HEK293 (cell line): ENCODE data around the gene SH3PXD2B.

Source experiments
- CTCF ChIA-PET: fragments of 350-600 bp; formaldehyde crosslinking; extraction: SDS; loops from one replicate; lab custom pipeline; 2021; ENCODE audit warnings: antibody characterized with exemption; lab: Yijun Ruan, JAX
- POLR2A ChIA-PET: fragments of 300-600 bp; formaldehyde crosslinking; extraction: SDS; loops from one replicate; lab custom pipeline; 2020; ENCODE audit warnings: antibody characterized with exemption, inconsistent platforms; lab: Yijun Ruan, JAX
- H3K27ac ChIP-seq: fragments of 200-500 bp; sonication (Bioruptor generic); 2 replicates; pipeline ENCODE4 v1.5.1; 2014; ENCODE audit warnings: low read depth, low read length, control low read depth, inconsistent platforms; ENCODE audit errors: extremely low read depth
- H3K36me3 ChIP-seq, 2 experiments: fragments of 200-500 bp in 1 of 2; sonication (Bioruptor generic) in 1 of 2; 1 replicate in 1 of 2; 2 replicates in 1 of 2; pipeline ENCODE4 v1.5.1; 2014 to 2017; ENCODE audit warnings: inconsistent platforms in 2 of 2, low read length in 2 of 2; ENCODE audit not compliant: control insufficient read depth in 2 of 2, insufficient read depth in 1 of 2
- H3K4me1 ChIP-seq: fragments of 200-500 bp; sonication (Bioruptor generic); 2 replicates; pipeline ENCODE4 v1.5.1; 2014; ENCODE audit warnings: mild to moderate bottlenecking, low read length, inconsistent platforms; ENCODE audit not compliant: control insufficient read depth, insufficient read depth
- H3K4me3 ChIP-seq: 2 replicates; pipeline ENCODE4 v1.5.1; 2011; ENCODE audit warnings: low read depth, mild to moderate bottlenecking, control low read depth, low read length, moderate library complexity
- H3K9me3 ChIP-seq: fragments of 200-500 bp; sonication (Bioruptor generic); 2 replicates; pipeline ENCODE4 v1.5.1; 2014; ENCODE audit warnings: low read depth, low read length, inconsistent platforms; ENCODE audit not compliant: control insufficient read depth, insufficient read depth
- GLIS2 ChIP-seq: fragments of 450-650 bp; formaldehyde crosslinking; IDR thresholded peaks from 2 replicates; pipeline ENCODE4 v1.5.1; 2016; ENCODE audit warnings: missing biosample characterization, missing genetic modification characterization
- KLF10 ChIP-seq: fragments of 450-650 bp; IDR thresholded peaks from 2 replicates; pipeline ENCODE4 v1.5.1; 2018; ENCODE audit warnings: missing biosample characterization, mild to moderate bottlenecking, missing genetic modification characterization
- OVOL3 ChIP-seq: fragments of 450-650 bp; formaldehyde crosslinking; IDR thresholded peaks from 2 replicates; pipeline ENCODE4 v1.5.1; 2016; ENCODE audit warnings: missing biosample characterization, missing genetic modification characterization
- PRDM1 ChIP-seq: fragments of 450-650 bp; formaldehyde crosslinking; IDR thresholded peaks from 2 replicates; pipeline ENCODE4; 2016; ENCODE audit warnings: missing biosample characterization, missing genetic modification characterization
- WT1 ChIP-seq: fragments of 450-650 bp; formaldehyde crosslinking; IDR thresholded peaks from 2 replicates; pipeline ENCODE4 v1.5.1; 2016; ENCODE audit warnings: missing biosample characterization, missing genetic modification characterization
- ZBTB17 ChIP-seq: fragments of 450-650 bp; formaldehyde crosslinking; IDR thresholded peaks from 2 replicates; pipeline ENCODE4 v1.5.1; 2016; ENCODE audit warnings: missing biosample characterization, missing genetic modification characterization
- ZBTB7A ChIP-seq: fragments of 450-650 bp; formaldehyde crosslinking; IDR thresholded peaks from 2 replicates; pipeline ENCODE4 v1.5.1; 2016; ENCODE audit warnings: low read depth, missing biosample characterization, missing genetic modification characterization
- ZFP69B ChIP-seq: fragments of 450-650 bp; formaldehyde crosslinking; IDR thresholded peaks from 2 replicates; pipeline ENCODE4 v1.5.1; 2016; ENCODE audit warnings: missing biosample characterization, missing genetic modification characterization
- ZNF266 ChIP-seq: fragments of 450-650 bp; formaldehyde crosslinking; IDR thresholded peaks from 2 replicates; pipeline ENCODE4 v1.5.1; 2016; ENCODE audit warnings: missing biosample characterization, missing genetic modification characterization, low read depth
- ZNF302 ChIP-seq: fragments of 450-650 bp; formaldehyde crosslinking; IDR thresholded peaks from 2 replicates; pipeline ENCODE4 v1.5.1; 2016; ENCODE audit warnings: missing biosample characterization, missing genetic modification characterization, low read depth
- ZNF335 ChIP-seq: fragments of 450-650 bp; formaldehyde crosslinking; conservative IDR thresholded peaks from 2 replicates; pipeline ENCODE4 v1.5.1; 2016; ENCODE audit warnings: missing biosample characterization, missing genetic modification characterization
- ZNF600 ChIP-seq: fragments of 450-650 bp; formaldehyde crosslinking; IDR thresholded peaks from 2 replicates; pipeline ENCODE4 v1.5.1; 2016; ENCODE audit warnings: missing biosample characterization, missing genetic modification characterization
- ZNF777 ChIP-seq: fragments of 450-650 bp; formaldehyde crosslinking; IDR thresholded peaks from 2 replicates; pipeline ENCODE4 v1.5.1; 2017; ENCODE audit warnings: missing biosample characterization, missing genetic modification characterization, borderline replicate concordance
- ZNF830 ChIP-seq: fragments of 450-650 bp; IDR thresholded peaks from 2 replicates; pipeline ENCODE4 v1.5.0; 2018; ENCODE audit warnings: missing biosample characterization, missing genetic modification characterization, low read depth, mild to moderate bottlenecking, moderate library complexity
- ZNF843 ChIP-seq: fragments of 450-650 bp; formaldehyde crosslinking; IDR thresholded peaks from 2 replicates; pipeline ENCODE4 v1.5.1; 2016; ENCODE audit warnings: missing biosample characterization, missing genetic modification characterization
- ZSCAN30 ChIP-seq: fragments of 450-650 bp; IDR thresholded peaks from 2 replicates; pipeline ENCODE4 v1.5.1; 2018; ENCODE audit warnings: missing biosample characterization, mild to moderate bottlenecking, missing genetic modification characterization, moderate library complexity
- TF ChIP-seq, protein P1 (sequence below): fragments of 450-650 bp; formaldehyde crosslinking; IDR thresholded peaks from 2 replicates; pipeline ENCODE4 v1.5.1; 2016; ENCODE audit warnings: missing biosample characterization, missing genetic modification characterization
- TF ChIP-seq, protein P2 (sequence below): fragments of 450-650 bp; formaldehyde crosslinking; IDR thresholded peaks from 2 replicates; pipeline ENCODE4 v1.5.1; 2016; ENCODE audit warnings: missing biosample characterization, missing genetic modification characterization
- TF ChIP-seq, protein P3 (sequence below): fragments of 450-650 bp; formaldehyde crosslinking; IDR thresholded peaks from 2 replicates; pipeline ENCODE4 v1.5.1; 2017; ENCODE audit warnings: missing biosample characterization, missing genetic modification characterization
- TF ChIP-seq, protein P4 (sequence below): sonication (generic); formaldehyde crosslinking; IDR thresholded peaks from 2 replicates; pipeline ENCODE4 v1.8.1; 2022; ENCODE audit warnings: mild to moderate bottlenecking, moderate library complexity, missing genetic modification reagents
- TF ChIP-seq, protein P5 (sequence below): fragments of 450-650 bp; formaldehyde crosslinking; IDR thresholded peaks from 2 replicates; pipeline ENCODE4 v1.5.1; 2016; ENCODE audit warnings: missing biosample characterization, missing genetic modification characterization

SH3PXD2B gene

DNA sequence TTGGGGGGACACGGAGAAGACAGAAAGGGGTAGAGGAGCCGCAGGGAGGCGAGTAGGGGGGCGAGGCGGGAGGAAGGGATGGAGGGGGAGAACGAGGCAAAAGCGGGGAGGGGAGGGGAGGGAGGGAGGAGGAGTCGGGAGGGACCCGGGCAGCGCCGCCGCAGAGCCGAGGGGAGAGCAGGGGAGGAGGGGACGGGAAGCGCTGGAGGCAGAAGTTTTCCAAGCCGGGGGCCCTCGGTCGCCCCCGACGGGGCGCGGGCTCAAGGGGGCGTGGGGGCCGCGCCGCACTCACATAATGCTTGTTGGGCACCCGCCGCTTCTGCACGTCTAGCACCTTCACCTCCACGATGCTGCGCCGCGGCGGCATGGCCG lies 353 bp downstream of the SH3PXD2B start (continued):
- TF ChIP-seq KLF10 (tag by site-specific recombination) (peak; percentile 28; the same call in 1 of the 2 replicates), ZNF335 (tag by site-specific recombination) (no peak), GLIS2 (tag by site-specific recombination) (peak; percentile 58), ZBTB7A (no peak), ZNF777 (tag by site-specific recombination) (peak; percentile 59; the same call in 1 of the 2 replicates), ZNF302 (no peak), ZNF843 (tag by site-specific recombination) (no peak)
- TF ChIP-seq, protein P1, sequence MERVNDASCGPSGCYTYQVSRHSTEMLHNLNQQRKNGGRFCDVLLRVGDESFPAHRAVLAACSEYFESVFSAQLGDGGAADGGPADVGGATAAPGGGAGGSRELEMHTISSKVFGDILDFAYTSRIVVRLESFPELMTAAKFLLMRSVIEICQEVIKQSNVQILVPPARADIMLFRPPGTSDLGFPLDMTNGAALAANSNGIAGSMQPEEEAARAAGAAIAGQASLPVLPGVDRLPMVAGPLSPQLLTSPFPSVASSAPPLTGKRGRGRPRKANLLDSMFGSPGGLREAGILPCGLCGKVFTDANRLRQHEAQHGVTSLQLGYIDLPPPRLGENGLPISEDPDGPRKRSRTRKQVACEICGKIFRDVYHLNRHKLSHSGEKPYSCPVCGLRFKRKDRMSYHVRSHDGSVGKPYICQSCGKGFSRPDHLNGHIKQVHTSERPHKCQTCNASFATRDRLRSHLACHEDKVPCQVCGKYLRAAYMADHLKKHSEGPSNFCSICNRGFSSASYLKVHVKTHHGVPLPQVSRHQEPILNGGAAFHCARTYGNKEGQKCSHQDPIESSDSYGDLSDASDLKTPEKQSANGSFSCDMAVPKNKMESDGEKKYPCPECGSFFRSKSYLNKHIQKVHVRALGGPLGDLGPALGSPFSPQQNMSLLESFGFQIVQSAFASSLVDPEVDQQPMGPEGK (tag by site-specific recombination), result peak; percentile 56; the same call in 1 of the 2 replicates

DNA sequence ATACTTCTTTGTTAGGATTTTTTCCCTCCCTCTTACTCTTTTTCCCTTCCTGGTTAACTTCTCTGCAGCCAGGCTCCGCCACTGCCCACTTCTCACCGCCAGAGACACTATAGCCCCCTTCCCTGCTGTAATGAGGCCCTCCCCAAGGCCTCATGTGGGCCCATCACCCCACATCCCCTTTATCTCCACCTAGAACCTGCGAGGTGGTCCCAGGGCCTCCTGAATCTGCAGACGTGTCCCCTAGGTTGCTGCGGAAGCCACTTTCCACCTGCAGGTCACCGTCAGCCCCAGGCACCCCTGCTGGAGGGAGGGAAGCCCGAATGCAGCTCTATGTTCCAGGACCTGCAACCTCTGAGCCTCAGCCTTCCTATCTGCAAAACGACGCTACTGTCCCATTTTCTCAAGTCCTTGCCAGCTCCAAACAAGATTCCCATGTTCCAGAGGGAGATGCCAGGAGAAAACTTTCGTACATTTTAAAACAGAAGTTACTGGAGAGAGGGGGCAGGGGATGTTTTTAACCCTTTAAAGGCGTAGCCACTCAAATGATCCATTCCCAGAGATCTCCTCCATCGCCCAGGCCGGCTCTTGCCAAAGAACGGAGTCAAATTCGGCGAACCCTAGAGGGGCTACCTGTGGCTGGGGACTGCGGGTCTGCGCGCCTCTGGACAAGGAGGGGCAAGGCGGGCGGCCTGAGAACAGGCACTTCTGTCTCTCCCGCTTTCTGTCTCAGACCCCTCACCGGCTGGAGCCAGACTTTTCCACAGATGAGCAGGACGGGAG lies 929 bp downstream of the SH3PXD2B start:
- CTCF ChIA-PET, result interaction anchor here (0.6 to 5.0 kb wide), 8 partner anchors 14 to 825 kb away, joined by 3 to 67 read pairs (median 4); no protein-coding TSS in a partner anchor
- TF ChIP-seq WT1 (tag by site-specific recombination), result no peak
- TF ChIP-seq ZSCAN30 (tag by site-specific recombination), result 0 out of 2 replicates have a peak, but pooled peaks have one; percentile 51
- TF ChIP-seq, protein P2, sequence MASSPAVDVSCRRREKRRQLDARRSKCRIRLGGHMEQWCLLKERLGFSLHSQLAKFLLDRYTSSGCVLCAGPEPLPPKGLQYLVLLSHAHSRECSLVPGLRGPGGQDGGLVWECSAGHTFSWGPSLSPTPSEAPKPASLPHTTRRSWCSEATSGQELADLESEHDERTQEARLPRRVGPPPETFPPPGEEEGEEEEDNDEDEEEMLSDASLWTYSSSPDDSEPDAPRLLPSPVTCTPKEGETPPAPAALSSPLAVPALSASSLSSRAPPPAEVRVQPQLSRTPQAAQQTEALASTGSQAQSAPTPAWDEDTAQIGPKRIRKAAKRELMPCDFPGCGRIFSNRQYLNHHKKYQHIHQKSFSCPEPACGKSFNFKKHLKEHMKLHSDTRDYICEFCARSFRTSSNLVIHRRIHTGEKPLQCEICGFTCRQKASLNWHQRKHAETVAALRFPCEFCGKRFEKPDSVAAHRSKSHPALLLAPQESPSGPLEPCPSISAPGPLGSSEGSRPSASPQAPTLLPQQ, result peak; percentile 94
- TF ChIP-seq, protein P3, sequence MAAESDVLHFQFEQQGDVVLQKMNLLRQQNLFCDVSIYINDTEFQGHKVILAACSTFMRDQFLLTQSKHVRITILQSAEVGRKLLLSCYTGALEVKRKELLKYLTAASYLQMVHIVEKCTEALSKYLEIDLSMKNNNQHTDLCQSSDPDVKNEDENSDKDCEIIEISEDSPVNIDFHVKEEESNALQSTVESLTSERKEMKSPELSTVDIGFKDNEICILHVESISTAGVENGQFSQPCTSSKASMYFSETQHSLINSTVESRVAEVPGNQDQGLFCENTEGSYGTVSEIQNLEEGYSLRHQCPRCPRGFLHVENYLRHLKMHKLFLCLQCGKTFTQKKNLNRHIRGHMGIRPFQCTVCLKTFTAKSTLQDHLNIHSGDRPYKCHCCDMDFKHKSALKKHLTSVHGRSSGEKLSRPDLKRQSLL (tag by site-specific recombination), result peak; percentile 59
- TF ChIP-seq ZNF266 (tag by site-specific recombination), result no peak
- TF ChIP-seq, protein P1 (tag by site-specific recombination), result peak; percentile 28; the same call in 1 of the 2 replicates
- TF ChIP-seq OVOL3 (tag by site-specific recombination), result no peak
- no peak for TF ChIP-seq ZNF830 (tag by site-specific recombination)
- TF ChIP-seq, protein P4, sequence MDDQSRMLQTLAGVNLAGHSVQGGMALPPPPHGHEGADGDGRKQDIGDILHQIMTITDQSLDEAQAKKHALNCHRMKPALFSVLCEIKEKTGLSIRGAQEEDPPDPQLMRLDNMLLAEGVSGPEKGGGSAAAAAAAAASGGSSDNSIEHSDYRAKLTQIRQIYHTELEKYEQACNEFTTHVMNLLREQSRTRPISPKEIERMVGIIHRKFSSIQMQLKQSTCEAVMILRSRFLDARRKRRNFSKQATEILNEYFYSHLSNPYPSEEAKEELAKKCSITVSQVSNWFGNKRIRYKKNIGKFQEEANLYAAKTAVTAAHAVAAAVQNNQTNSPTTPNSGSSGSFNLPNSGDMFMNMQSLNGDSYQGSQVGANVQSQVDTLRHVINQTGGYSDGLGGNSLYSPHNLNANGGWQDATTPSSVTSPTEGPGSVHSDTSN (CRISPR knock-in tag), result no peak
- TF ChIP-seq GLIS2 (tag by site-specific recombination), result peak; percentile 70
- no peak for TF ChIP-seq PRDM1 (tag by site-specific recombination)
- peak; percentile 84; the same call in 1 of the 2 replicates for TF ChIP-seq ZFP69B (tag by site-specific recombination)
- TF ChIP-seq ZNF600 (tag by site-specific recombination), result 0 out of 2 replicates have a peak, but pooled peaks have one; percentile 50
- TF ChIP-seq, protein P5, sequence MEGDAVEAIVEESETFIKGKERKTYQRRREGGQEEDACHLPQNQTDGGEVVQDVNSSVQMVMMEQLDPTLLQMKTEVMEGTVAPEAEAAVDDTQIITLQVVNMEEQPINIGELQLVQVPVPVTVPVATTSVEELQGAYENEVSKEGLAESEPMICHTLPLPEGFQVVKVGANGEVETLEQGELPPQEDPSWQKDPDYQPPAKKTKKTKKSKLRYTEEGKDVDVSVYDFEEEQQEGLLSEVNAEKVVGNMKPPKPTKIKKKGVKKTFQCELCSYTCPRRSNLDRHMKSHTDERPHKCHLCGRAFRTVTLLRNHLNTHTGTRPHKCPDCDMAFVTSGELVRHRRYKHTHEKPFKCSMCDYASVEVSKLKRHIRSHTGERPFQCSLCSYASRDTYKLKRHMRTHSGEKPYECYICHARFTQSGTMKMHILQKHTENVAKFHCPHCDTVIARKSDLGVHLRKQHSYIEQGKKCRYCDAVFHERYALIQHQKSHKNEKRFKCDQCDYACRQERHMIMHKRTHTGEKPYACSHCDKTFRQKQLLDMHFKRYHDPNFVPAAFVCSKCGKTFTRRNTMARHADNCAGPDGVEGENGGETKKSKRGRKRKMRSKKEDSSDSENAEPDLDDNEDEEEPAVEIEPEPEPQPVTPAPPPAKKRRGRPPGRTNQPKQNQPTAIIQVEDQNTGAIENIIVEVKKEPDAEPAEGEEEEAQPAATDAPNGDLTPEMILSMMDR (tag by site-specific recombination), result 0 out of 2 replicates have a peak, but pooled peaks have one; percentile 20
- peak; percentile 18; the same call in 1 of the 2 replicates for TF ChIP-seq ZBTB17
- TF ChIP-seq, all 188 proteins: peak for 9
- peak overlapping the region; percentile 65 for H3K4me3 ChIP-seq
- POLR2A ChIA-PET, result interaction anchor here (0.5 kb wide), 1 partner anchor 230 kb away, joined by 3 read pairs; no protein-coding TSS in a partner anchor
- no peaks in the 10 kb centered on the region for H3K9me3 ChIP-seq
- no peak overlapping the region for H3K27ac ChIP-seq
- H3K4me1 ChIP-seq, result no peaks in the 10 kb centered on the region; the same call in 1 of the 2 replicates
- H3K36me3 ChIP-seq, result no peaks in the 10 kb centered on the region
